Body of pancreas (tissue), 4 donors: ENCODE measurements around the gene POLG. TPM values are rescaled to one million over a fixed set of nuclear protein-coding genes. Genes with fewer than 3 reads are reported as not detected.

Source experiments
- ATAC-seq: fragments of 150-250 bp; one replicate; pipeline ENCODE4 v1.9.1; 2016
- DNase-seq, 4 donors: peaks; one replicate each; pipeline ENCODE4 v3.0.0-alpha.2; 2019
- H3K27ac ChIP-seq, 4 donors: fragments of 200-600 bp; sonication (generic); 1 replicate in 3 of 4; 2 replicates in 1 of 4; pipeline versions ENCODE4 v1.5.1 to v1.6.1; 2016 to 2019; ENCODE audit warnings: mild to moderate bottlenecking in 1 of 4, mixed read lengths in 1 of 4, moderate library complexity in 1 of 4
- H3K27me3 ChIP-seq, 2 donors: fragments of 200-600 bp; sonication (generic); one replicate each; pipeline ENCODE4 v1.6.0; 2016; ENCODE audit warnings: mild to moderate bottlenecking in 1 of 2
- H3K36me3 ChIP-seq, 2 donors: fragments of 200-600 bp; sonication (generic); replicated peaks in 1 of 2; 2 replicates each; pipeline ENCODE4 v1.5.1; 2016; ENCODE audit warnings: low read depth in 2 of 2; ENCODE audit not compliant: insufficient read depth in 1 of 2
- H3K4me1 ChIP-seq: fragments of 200-600 bp; sonication (generic); one replicate; pipeline ENCODE4 v1.6.0; 2016
- H3K4me3 ChIP-seq, 2 donors: fragments of 200-600 bp; sonication (generic); 1 replicate in 1 of 2; 2 replicates in 1 of 2; pipeline ENCODE4 v1.5.1; 2016 to 2019
- H3K9me3 ChIP-seq, 3 donors: fragments of 200-600 bp; sonication (generic); 1 replicate in 2 of 3; 2 replicates in 1 of 3; pipeline ENCODE4 v1.5.1; 2016
- CTCF ChIP-seq, 7 experiments: fragments of 450-650 bp in 4 of 7; fragments of 200-600 bp in 3 of 7; sonication (generic) in 3 of 7; IDR thresholded peaks; one replicate each; pipeline ENCODE4 v1.5.1; 2016 to 2019; ENCODE audit warnings: antibody characterized with exemption in 7 of 7
- POLR2A ChIP-seq, 3 donors: fragments of 450-650 bp; IDR thresholded peaks; one replicate each; pipeline ENCODE4 v1.6.1; 2016; ENCODE audit warnings: antibody characterized with exemption in 3 of 3, mild to moderate bottlenecking in 2 of 3
- WGBS, 2 donors: methylation state at CpG; one replicate each; pipeline ENCODE4 v1.1.5; 2017; 5-methylcytosine and 5-hydroxymethylcytosine counted together
- intact Hi-C: fragments of 100-400 bp; cut with DNase I; formaldehyde crosslinking; loops from one replicate; pipeline ENCODE4 v1.15.1; 2023
- total RNA-seq, 2 donors: library from RNA; depleted of rRNA; stranded (reverse); fragments of >200 nt; gene quantifications; one replicate each; pipeline ENCODE4 v1.1.0, GENCODE V29; 2016

Gene POLG
- total RNA-seq, 2 donors from 2014 or later: 60.7 to 67.2 TPM

- Histone ChIP-seq H3K36me3 (no peaks in the 10 kb centered on the region), H3K27me3 (no peaks in the 10 kb centered on the region), H3K4me3 (no peak overlapping the region), H3K9me3 (no peaks in the 10 kb centered on the region), H3K4me1 (peaks cover 23% of the 10 kb centered on the region), H3K27ac (no peak overlapping the region)
- ATAC-seq: no peak
- no peak for TF ChIP-seq POLR2A (IDR thresholded peaks at IDR 0.05)
- TF ChIP-seq CTCF (IDR thresholded peaks at IDR 0.05): no peak
- intact Hi-C loops: no loop called here
- 79 to 82% methylated on average over 5 to 6 of the region's 6 CpGs for WGBS, 2 donors
- no peak for DNase-seq
Observed at GRCh38 chr15:89338036-89338435, 3.4 kb upstream of the POLG start.

GRCh38 chr15:89335298-89336041, 846 bp upstream of the POLG start:
- peaks cover 0 to 3% of the 10 kb centered on the region in 2 donors for H3K36me3 ChIP-seq
- DNase-seq: peak in 1 of 4 donors; percentile 35
- TF ChIP-seq CTCF (IDR thresholded peaks at IDR 0.05): no peak
- TF ChIP-seq POLR2A (IDR thresholded peaks at IDR 0.05): no peak
- no peaks in the 10 kb centered on the region for H3K27me3 ChIP-seq
- ATAC-seq: no peak
- H3K4me3 ChIP-seq: no peak overlapping the region
- H3K27ac ChIP-seq: peak overlapping the region; percentile 56 to 94 (median 78)
- H3K9me3 ChIP-seq: no peaks in the 10 kb centered on the region
- peaks cover 42% of the 10 kb centered on the region for H3K4me1 ChIP-seq
- WGBS, 2 donors: 7 to 10% methylated on average over 37 to 40 of the region's 40 CpGs
- intact Hi-C loops: no loop called here

GRCh38 chr15:89333959-89334509, 590 bp downstream of the POLG start:
- no peaks in the 10 kb centered on the region for H3K9me3 ChIP-seq
- H3K4me3 ChIP-seq: peak overlapping the region; percentile 50 to 64
- no peak for DNase-seq
- WGBS, 2 donors: 2 to 18% methylated on average over 4 to 40 of the region's 43 CpGs
- peaks cover 54% of the 10 kb centered on the region for H3K4me1 ChIP-seq
- ATAC-seq: peak; percentile 3
- peak overlapping the region; percentile 89 to 94 (median 90) for H3K27ac ChIP-seq
- TF ChIP-seq CTCF (IDR thresholded peaks at IDR 0.05) (peak in 1 of 7 experiments; percentile 10), POLR2A (IDR thresholded peaks at IDR 0.05) (no peak)
- intact Hi-C loops: no loop called here
- no peaks in the 10 kb centered on the region for H3K27me3 ChIP-seq
- peaks cover under 1 to 6% of the 10 kb centered on the region in 2 donors for H3K36me3 ChIP-seq

GRCh38 chr15:89333011-89333860, 1.4 kb downstream of the POLG start:
- no peaks in the 10 kb centered on the region for H3K9me3 ChIP-seq
- H3K4me1 ChIP-seq: peaks cover 54% of the 10 kb centered on the region
- H3K4me3 ChIP-seq: peak overlapping the region in 1 of 2 donors; percentile 50
- H3K36me3 ChIP-seq: peaks cover 9 to 13% of the 10 kb centered on the region in 2 donors
- DNase-seq: no peak
- intact Hi-C loops: no loop called here
- H3K27me3 ChIP-seq: no peaks in the 10 kb centered on the region
- H3K27ac ChIP-seq: no peak overlapping the region
- WGBS, 2 donors: 83 to 90% methylated on average over 6 to 48 of the region's 57 CpGs
- ATAC-seq: no peak
- no peak for TF ChIP-seq POLR2A (IDR thresholded peaks at IDR 0.05)
- no peak for TF ChIP-seq CTCF (IDR thresholded peaks at IDR 0.05)
